HUES64 (cell line): ENCODE results near the gene GRK3.

Experiments used
- H3K27ac ChIP-seq: 2 replicates; pipeline ENCODE4 v1.7.0; 2013; ENCODE audit warnings: low read depth, low read length, inconsistent platforms
- H3K27me3 ChIP-seq: 2 replicates; pipeline ENCODE4 v1.6.1; 2013; ENCODE audit warnings: mild to moderate bottlenecking, low read length; ENCODE audit not compliant: insufficient read depth
- H3K36me3 ChIP-seq: 2 replicates; pipeline ENCODE4 v1.6.1; 2013; ENCODE audit warnings: mild to moderate bottlenecking, low read length; ENCODE audit not compliant: insufficient read depth
- H3K4me1 ChIP-seq: 2 replicates; pipeline ENCODE4 v1.6.1; 2013; ENCODE audit warnings: mild to moderate bottlenecking, low read length, moderate library complexity; ENCODE audit not compliant: insufficient read depth
- H3K4me3 ChIP-seq: 2 replicates; pipeline ENCODE4 v1.5.1; 2013; ENCODE audit warnings: mild to moderate bottlenecking, low read length, moderate library complexity
- H3K9ac ChIP-seq: 2 replicates; pipeline ENCODE4 v1.6.1; 2013; ENCODE audit warnings: mild to moderate bottlenecking, low read depth, low read length
- H3K9me3 ChIP-seq: 2 replicates; pipeline ENCODE4 v1.6.1; 2013; ENCODE audit warnings: low read depth, low read length; ENCODE audit not compliant: insufficient read depth
- WGBS: fragments of 150-250, 120-280 bp; methylation state at CpG from one replicate; pipeline ENCODE4 v1.1.7; 2013; ENCODE audit warnings: missing lambda C conversion rate; 5-methylcytosine and 5-hydroxymethylcytosine counted together

Gene GRK3

DNA sequence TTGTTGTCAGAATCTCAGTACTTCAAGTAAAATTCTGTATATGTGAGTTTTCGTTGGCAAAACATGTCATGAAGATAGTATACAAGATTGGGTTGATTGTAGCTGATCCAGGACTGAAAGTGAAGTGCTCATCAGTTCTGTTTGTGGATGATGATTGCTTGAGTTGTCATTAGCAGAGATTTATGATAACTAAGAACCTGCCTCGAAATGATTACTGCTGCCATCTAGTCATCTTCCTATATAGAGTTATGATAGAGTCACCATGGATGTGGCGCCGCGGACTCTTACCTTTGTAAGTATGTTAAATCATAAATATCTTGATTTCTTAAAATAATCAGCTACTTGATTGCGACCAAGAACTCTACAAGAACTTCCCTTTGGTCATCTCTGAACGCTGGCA lies 149.6 kb downstream of the GRK3 start:
- peaks cover 35% of the 10 kb centered on the region; the same call in 1 of the 2 replicates for H3K36me3 ChIP-seq
- 89% methylated on average over 4 of the region's 7 CpGs for WGBS
- no peaks in the 10 kb centered on the region for H3K27me3 ChIP-seq
- no peaks in the 10 kb centered on the region for H3K9me3 ChIP-seq
- no peak overlapping the region for H3K9ac ChIP-seq
- no peak overlapping the region for H3K27ac ChIP-seq
- H3K4me3 ChIP-seq = no peak overlapping the region
- H3K4me1 ChIP-seq = no peaks in the 10 kb centered on the region

DNA sequence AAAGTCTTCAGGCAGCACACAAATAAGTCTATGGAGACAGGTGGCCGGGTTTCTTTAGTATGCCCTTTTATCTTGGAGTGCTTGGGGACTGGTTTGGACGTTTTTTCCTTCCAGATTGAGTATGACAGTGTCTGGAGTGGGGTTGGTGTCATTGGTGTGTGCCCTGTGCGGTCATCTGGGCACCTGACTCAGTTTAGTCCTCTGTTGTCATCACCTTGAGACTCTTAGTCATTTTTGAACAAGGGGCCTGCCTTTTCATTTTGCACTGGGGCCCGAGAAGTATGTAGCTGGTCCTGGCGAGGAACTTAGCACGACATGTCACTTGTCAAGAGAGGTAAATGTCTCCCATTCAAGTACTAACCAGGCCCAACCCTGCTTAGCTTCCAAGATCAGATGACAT lies 150.3 kb downstream of the GRK3 start:
- peaks cover 36% of the 10 kb centered on the region; the same call in 1 of the 2 replicates for H3K36me3 ChIP-seq
- H3K9ac ChIP-seq = no peak overlapping the region
- WGBS = 79% methylated on average over 6 of the region's 6 CpGs
- no peaks in the 10 kb centered on the region for H3K9me3 ChIP-seq
- no peaks in the 10 kb centered on the region for H3K27me3 ChIP-seq
- H3K27ac ChIP-seq = no peak overlapping the region
- no peaks in the 10 kb centered on the region for H3K4me1 ChIP-seq
- H3K4me3 ChIP-seq = no peak overlapping the region

DNA sequence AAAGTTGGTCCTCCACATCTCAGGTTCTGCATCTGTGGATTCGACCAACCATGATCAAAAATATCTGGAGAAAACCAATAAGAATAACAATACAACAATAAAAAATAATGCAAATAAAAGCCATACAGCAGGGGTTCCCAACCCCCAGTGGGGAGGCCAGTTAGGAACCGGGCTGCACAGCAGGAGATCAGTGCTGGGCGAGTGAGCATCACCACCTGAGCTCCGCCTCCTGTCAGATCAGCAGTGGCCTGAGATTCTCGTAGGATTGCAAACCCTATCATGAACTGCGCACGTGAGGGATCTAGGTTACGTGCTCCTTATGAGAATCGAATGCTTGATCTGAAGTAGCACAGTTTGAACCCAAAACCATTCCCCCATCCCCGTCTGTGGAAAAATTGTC lies 152.2 kb downstream of the GRK3 start:
- no peaks in the 10 kb centered on the region for H3K4me1 ChIP-seq
- no peak overlapping the region for H3K27ac ChIP-seq
- H3K9me3 ChIP-seq = no peaks in the 10 kb centered on the region
- WGBS = 78% methylated on average over 10 of the region's 10 CpGs
- H3K9ac ChIP-seq = no peak overlapping the region
- H3K36me3 ChIP-seq = peaks cover 28% of the 10 kb centered on the region; the same call in 1 of the 2 replicates
- H3K27me3 ChIP-seq = no peaks in the 10 kb centered on the region
- no peak overlapping the region for H3K4me3 ChIP-seq

DNA sequence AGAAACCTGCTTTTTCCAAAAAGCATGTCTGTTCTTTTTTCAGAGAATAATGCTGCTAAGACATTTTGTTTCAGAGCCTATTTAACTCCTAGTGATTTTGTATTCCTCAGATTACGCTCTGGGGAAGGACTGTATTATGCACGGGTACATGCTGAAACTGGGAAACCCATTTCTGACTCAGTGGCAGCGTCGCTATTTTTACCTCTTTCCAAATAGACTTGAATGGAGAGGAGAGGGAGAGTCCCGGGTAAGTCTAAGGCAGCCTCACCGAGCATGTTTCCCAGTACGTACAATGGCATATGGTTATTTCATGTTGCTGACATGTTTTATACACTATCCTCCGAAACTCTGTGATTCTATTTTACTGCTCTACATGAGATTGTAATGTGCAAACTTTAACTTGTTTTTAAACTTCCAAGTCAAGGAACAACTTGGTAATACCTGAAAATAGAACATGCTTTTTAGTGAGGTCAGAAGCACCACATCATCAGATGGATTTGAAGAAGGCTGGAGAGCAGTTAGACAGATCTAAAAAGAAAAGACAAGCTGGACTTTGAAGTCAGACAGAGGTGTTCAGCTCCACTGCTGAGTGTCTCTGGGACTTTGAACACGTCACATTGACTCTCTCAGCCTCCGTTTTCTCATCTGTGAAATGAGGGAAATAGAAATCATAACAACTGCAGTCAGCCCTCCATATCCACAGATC lies 153.8 kb downstream of the GRK3 start:
- H3K27me3 ChIP-seq = no peaks in the 10 kb centered on the region
- H3K4me1 ChIP-seq = no peaks in the 10 kb centered on the region
- no peak overlapping the region for H3K27ac ChIP-seq
- H3K9me3 ChIP-seq = no peaks in the 10 kb centered on the region
- WGBS = 92% methylated on average over 10 of the region's 10 CpGs
- no peak overlapping the region for H3K9ac ChIP-seq
- no peak overlapping the region for H3K4me3 ChIP-seq
- peaks cover 37% of the 10 kb centered on the region for H3K36me3 ChIP-seq

DNA sequence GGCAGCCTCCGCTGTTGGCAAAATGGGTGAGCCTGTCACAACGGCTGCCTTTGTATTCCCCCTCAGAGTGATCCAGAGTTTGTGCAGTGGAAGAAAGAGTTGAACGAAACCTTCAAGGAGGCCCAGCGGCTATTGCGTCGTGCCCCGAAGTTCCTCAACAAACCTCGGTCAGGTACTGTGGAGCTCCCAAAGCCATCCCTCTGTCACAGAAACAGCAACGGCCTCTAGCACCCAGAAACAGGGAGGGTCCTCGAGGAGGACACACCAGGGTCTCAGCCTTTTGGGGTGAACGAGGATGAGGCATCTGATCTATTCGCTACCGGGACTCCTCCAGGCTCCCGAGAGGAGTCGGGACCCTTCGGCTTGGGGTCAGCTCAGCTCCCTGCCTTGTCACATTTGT lies 157.7 kb downstream of the GRK3 start:
- WGBS = 95% methylated on average over 16 of the region's 16 CpGs
- Histone ChIP-seq H3K27ac (no peak overlapping the region), H3K9me3 (no peaks in the 10 kb centered on the region), H3K4me3 (no peak overlapping the region), H3K4me1 (peaks cover 3% of the 10 kb centered on the region; the same call in 1 of the 2 replicates), H3K36me3 (peaks cover 24% of the 10 kb centered on the region), H3K27me3 (no peaks in the 10 kb centered on the region), H3K9ac (no peak overlapping the region; the same call in 1 of the 2 replicates)

DNA sequence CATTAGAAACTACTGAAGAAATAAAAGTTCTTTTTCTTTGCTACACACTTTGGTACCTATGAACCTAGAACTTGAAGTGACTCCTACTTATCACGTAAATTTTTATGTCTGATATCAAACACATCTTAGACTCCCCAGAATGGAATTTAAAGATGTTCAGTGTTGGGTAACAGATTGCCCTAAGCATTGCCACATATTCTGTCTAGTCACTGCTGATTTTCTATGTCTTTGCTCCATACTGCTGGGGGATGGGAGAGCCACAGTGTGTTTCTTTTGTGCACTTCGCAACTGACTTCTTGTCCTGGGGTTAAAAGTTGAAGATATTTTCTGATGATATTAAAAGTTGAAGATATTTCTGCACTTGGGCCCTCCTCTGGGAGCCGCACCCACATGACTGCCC lies 158.2 kb downstream of the GRK3 start:
- Histone ChIP-seq H3K9me3 (no peaks in the 10 kb centered on the region), H3K4me3 (no peak overlapping the region), H3K27me3 (no peaks in the 10 kb centered on the region), H3K27ac (no peak overlapping the region), H3K4me1 (peaks cover 3% of the 10 kb centered on the region; the same call in 1 of the 2 replicates), H3K36me3 (peaks cover 24% of the 10 kb centered on the region), H3K9ac (no peak overlapping the region)
- WGBS = 93% methylated on average over 2 of the region's 3 CpGs

DNA sequence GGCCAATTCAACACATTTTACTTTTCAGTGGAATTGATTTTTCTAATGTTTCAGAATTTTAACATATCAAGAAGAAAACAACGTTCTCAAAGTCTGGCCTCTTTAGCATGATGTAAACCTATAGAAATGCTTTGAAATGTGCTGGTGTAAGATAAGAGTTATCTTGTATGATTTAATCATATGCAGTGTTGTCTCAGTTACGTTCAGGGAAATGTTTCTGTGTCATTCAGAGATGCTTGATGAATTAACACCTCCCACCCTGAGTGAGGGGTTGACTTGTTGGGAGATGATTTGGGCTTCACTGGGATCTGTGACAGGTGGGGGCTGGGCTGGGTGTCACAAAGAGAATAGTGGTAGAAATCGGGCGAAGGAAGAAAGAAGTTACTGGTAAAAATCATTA lies 161.8 kb downstream of the GRK3 start:
- H3K36me3 ChIP-seq = peaks cover 13% of the 10 kb centered on the region
- H3K4me1 ChIP-seq = peaks cover 8% of the 10 kb centered on the region
- WGBS = 57% methylated on average over 2 of the region's 4 CpGs
- no peak overlapping the region for H3K9ac ChIP-seq
- H3K27me3 ChIP-seq = no peaks in the 10 kb centered on the region
- no peak overlapping the region for H3K27ac ChIP-seq
- no peaks in the 10 kb centered on the region for H3K9me3 ChIP-seq
- H3K4me3 ChIP-seq = no peak overlapping the region

DNA sequence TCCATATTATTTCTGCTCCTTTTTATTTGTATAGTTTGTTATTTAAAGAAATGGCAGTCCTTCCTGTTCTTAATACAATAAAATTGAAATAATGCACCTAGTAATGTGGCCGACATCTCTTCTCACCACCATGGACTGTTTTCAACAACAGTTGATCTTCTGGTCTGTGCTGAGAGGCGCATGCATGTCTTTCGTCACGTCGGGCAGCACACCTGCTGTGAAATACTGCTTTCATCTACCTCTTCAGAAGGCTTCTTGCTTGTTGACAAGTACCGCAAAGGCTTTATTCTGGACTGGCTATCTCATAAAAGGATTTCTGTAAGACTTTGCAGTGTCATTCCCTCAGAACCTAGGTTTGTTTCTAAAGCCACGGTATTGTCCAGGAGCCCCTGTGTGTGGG lies 163.6 kb downstream of the GRK3 start:
- WGBS = 86% methylated on average over 7 of the region's 7 CpGs
- H3K27ac ChIP-seq = no peak overlapping the region
- no peak overlapping the region for H3K4me3 ChIP-seq
- peaks cover 8% of the 10 kb centered on the region for H3K4me1 ChIP-seq
- no peak overlapping the region for H3K9ac ChIP-seq
- H3K36me3 ChIP-seq = peaks cover 3% of the 10 kb centered on the region; the same call in 1 of the 2 replicates
- H3K9me3 ChIP-seq = no peaks in the 10 kb centered on the region
- H3K27me3 ChIP-seq = no peaks in the 10 kb centered on the region

DNA sequence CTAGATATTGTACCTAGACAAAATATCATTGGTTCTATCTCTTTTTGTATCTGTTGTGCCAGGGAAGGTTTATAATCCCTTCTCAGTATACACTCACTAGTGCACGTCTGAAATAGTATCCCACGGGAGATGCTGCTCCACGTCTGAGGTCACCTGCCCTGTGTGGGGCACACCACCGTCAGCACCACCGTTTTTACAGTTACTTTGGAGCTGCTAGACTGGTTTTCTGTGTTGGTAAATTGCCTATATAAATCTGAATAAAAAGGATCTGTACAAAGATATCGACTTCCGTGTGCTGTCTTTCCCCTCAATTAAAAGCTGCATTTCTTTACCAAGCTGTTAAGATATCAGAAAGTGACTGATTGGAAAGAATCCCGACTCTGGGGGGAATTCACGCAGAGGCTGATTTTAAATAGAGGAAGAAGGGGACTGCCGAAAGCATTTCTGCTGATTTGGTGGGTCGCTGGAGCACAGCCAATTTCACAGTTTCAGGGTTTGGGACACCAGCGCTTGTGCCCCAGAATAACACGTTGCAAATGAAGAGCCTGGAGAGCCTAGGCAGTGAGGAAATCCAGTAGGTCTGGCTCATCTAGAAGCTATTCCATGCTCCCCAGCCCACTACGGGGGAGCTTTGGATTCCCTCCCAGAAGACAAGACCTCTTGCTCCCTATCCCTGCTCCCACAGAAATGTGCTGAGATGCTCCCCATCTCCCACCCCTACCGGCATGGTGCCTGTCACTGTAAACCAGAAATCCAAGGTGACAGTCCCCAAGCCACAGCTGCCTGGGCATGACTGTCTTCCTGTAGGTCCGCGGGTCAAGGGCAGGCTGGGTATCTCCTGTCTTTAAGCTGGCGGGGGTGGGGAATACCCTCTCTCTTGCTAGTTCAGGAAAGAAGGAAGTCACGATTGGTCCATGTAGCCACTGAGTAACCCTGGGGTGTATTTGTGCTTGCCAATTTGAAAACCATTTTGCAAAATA lies 164.8 kb downstream of the GRK3 start:
- Histone ChIP-seq H3K27ac (no peak overlapping the region), H3K9ac (no peak overlapping the region), H3K9me3 (no peaks in the 10 kb centered on the region), H3K4me3 (no peak overlapping the region), H3K27me3 (no peaks in the 10 kb centered on the region), H3K4me1 (peaks cover 8% of the 10 kb centered on the region), H3K36me3 (no peaks in the 10 kb centered on the region)
- 90% methylated on average over 19 of the region's 19 CpGs for WGBS

DNA sequence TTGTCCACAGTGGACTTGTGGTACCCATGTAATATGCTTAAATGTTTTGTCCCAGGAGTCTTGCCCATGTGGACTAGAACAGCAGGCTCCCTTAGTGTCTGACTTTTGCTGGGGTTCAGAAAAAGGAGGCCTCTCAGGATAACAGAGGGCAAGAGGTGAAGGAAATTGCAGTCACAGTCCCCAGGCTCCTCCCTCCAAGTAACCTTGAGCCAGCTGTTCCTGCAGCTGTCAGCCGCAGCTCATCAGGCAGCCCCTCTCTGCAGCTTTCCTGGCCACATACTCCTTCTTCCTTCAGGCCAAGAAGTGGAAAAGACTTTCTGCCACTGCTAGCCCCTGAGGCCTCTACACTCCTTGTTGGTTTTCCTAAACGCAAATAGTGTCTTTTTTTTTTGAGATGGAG lies 171.2 kb downstream of the GRK3 start:
- H3K27ac ChIP-seq = no peak overlapping the region
- H3K9me3 ChIP-seq = no peaks in the 10 kb centered on the region
- WGBS = 97% methylated on average over 2 of the region's 2 CpGs
- H3K4me3 ChIP-seq = no peak overlapping the region
- H3K27me3 ChIP-seq = no peaks in the 10 kb centered on the region
- H3K4me1 ChIP-seq = no peaks in the 10 kb centered on the region
- no peak overlapping the region for H3K9ac ChIP-seq
- no peaks in the 10 kb centered on the region for H3K36me3 ChIP-seq

DNA sequence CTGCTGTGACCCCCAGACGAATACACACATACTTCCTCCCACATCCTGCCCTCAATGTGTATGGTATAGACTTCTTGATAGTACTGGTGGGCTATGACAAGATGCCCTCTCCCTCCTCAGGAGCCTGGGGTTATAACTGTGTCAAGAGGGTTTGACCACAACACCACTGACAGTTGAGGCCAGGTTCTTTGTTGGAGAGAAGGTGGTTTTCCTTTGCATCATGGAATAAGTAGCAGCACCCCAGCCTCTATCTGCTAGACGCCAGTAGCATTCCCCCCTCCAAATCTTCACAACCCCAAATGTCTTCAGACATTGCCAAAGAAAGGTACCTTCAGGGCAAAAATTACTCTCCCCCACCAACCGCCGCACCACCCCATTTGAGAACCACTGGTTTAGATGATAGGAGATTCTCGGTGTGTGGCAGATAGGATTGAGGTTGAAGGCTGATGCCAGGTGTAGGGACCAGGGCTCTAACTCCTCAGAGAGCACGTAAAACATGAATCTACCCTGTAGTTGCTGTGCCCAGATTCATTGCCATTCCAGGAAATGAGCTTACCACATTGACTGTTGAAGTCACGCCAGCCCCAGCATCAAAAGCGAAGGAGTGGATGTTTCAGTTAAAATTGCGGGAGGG lies 172.0 kb downstream of the GRK3 start:
- H3K27ac ChIP-seq = no peak overlapping the region

More for the DNA sequence above, 172.0 kb downstream of the GRK3 start:
- Histone ChIP-seq H3K4me3 (no peak overlapping the region), H3K27me3 (no peaks in the 10 kb centered on the region), H3K4me1 (no peaks in the 10 kb centered on the region), H3K36me3 (no peaks in the 10 kb centered on the region), H3K9ac (no peak overlapping the region), H3K9me3 (no peaks in the 10 kb centered on the region)
- WGBS = 96% methylated on average over 8 of the region's 9 CpGs
